MM.1S (cell line): ENCODE data around the gene NFKBIL1.

Source experiments
- DNase-seq: peaks from one replicate; pipeline ENCODE4 v3.0.0-alpha.2; 2015
- H2AFZ ChIP-seq: fragments of 300-600 bp; sonication (generic); 2 replicates; pipeline ENCODE4 v1.6.0; 2016; ENCODE audit warnings: antibody characterized with exemption, low read length
- H3F3A ChIP-seq: fragments of 300-600 bp; sonication (generic); 2 replicates; pipeline ENCODE4 v1.6.1; 2016; ENCODE audit warnings: mild to moderate bottlenecking, antibody characterized with exemption, low read length, moderate library complexity, mixed read lengths; ENCODE audit not compliant: insufficient read depth
- H3K27ac ChIP-seq: fragments of 300-600 bp; sonication (generic); 2 replicates; pipeline ENCODE4 v1.5.1; 2016; ENCODE audit warnings: mild to moderate bottlenecking, low read length
- H3K27me3 ChIP-seq: fragments of 300-600 bp; sonication (generic); replicated peaks from 2 replicates; pipeline ENCODE4 v1.6.0; 2016; ENCODE audit warnings: low read length; ENCODE audit not compliant: insufficient read depth
- H3K36me3 ChIP-seq: fragments of 300-600 bp; sonication (generic); replicated peaks from 2 replicates; pipeline ENCODE4 v1.6.1; 2016; ENCODE audit warnings: mild to moderate bottlenecking, low read length, mixed read lengths; ENCODE audit not compliant: insufficient read depth
- H3K4me1 ChIP-seq: fragments of 300-600 bp; sonication (generic); 2 replicates; pipeline ENCODE4 v1.6.1; 2016; ENCODE audit warnings: low read length, mixed read lengths
- H3K4me2 ChIP-seq: fragments of 300-600 bp; sonication (generic); 2 replicates; pipeline ENCODE4 v1.6.0; 2016; ENCODE audit warnings: low read depth, low read length
- H3K4me3 ChIP-seq: fragments of 300-600 bp; sonication (generic); 2 replicates; pipeline ENCODE4 v1.5.1; 2016; ENCODE audit warnings: low read length, mixed read lengths
- H3K79me2 ChIP-seq: fragments of 300-600 bp; sonication (generic); 2 replicates; pipeline ENCODE4 v1.6.1; 2016; ENCODE audit warnings: mixed run types, low read length, mixed read lengths
- H3K9ac ChIP-seq: fragments of 300-600 bp; sonication (generic); 2 replicates; pipeline ENCODE4 v1.6.1; 2016; ENCODE audit warnings: low read length, mixed read lengths
- H3K9me2 ChIP-seq: fragments of 300-600 bp; sonication (generic); replicated peaks from 2 replicates; pipeline ENCODE4 v1.6.1; 2016; ENCODE audit warnings: mild to moderate bottlenecking, low read length, mixed read lengths; ENCODE audit not compliant: insufficient read depth
- H3K9me3 ChIP-seq: fragments of 300-600 bp; sonication (generic); replicated peaks from 2 replicates; pipeline ENCODE4 v1.6.1; 2016; ENCODE audit warnings: mild to moderate bottlenecking, low read length, mixed read lengths; ENCODE audit not compliant: insufficient read depth
- H4K20me1 ChIP-seq: fragments of 300-600 bp; sonication (generic); 2 replicates; pipeline ENCODE4 v1.6.1; 2016; ENCODE audit warnings: mild to moderate bottlenecking, low read length, moderate library complexity, mixed read lengths; ENCODE audit not compliant: insufficient read depth
- CTCF ChIP-seq: fragments of 300-600 bp; sonication (generic); IDR thresholded peaks from 2 replicates; pipeline ENCODE4 v1.5.1; 2016; ENCODE audit warnings: antibody characterized with exemption, low read length, mixed read lengths
- EZH2 ChIP-seq: fragments of 300-600 bp; sonication (generic); optimal IDR thresholded peaks from 2 replicates; pipeline ENCODE3; 2017; ENCODE audit warnings: low read depth, mild to moderate bottlenecking, antibody characterized with exemption, low read length, mixed read lengths
- EZH2phosphoT487 ChIP-seq: fragments of 300-600 bp; sonication (generic); IDR thresholded peaks from 2 replicates; pipeline ENCODE4 v1.6.1; 2018; ENCODE audit warnings: antibody characterized with exemption, low read length

Gene NFKBIL1

GRCh38 chr6:31580807-31581433, 33.5 kb downstream of the NFKBIL1 start:
- H3K27ac ChIP-seq = no peak overlapping the region
- H3K27me3 ChIP-seq = peaks cover 63% of the 10 kb centered on the region
- peaks cover 19% of the 10 kb centered on the region for H3K4me1 ChIP-seq

GRCh38 chr6:31581434-31582229, 34.2 kb downstream of the NFKBIL1 start:
- no peaks in the 10 kb centered on the region for H3K79me2 ChIP-seq
- DNase-seq = no peak
- peaks cover 19% of the 10 kb centered on the region for H3K4me1 ChIP-seq
- H3K9ac ChIP-seq = no peak overlapping the region
- H3K27ac ChIP-seq = no peak overlapping the region
- peaks cover 63% of the 10 kb centered on the region for H3K27me3 ChIP-seq
- no peaks in the 10 kb centered on the region for H3K9me2 ChIP-seq
- H3K4me3 ChIP-seq = peak overlapping the region; percentile 66
- no peaks in the 10 kb centered on the region for H3F3A ChIP-seq
- H4K20me1 ChIP-seq = no peaks in the 10 kb centered on the region
- H2AFZ ChIP-seq = no peak overlapping the region
- peak overlapping the region; percentile 99 for H3K4me2 ChIP-seq
- no peaks in the 10 kb centered on the region for H3K9me3 ChIP-seq
- H3K36me3 ChIP-seq = no peaks in the 10 kb centered on the region
- TF ChIP-seq CTCF (no peak), EZH2phosphoT487 (no peak), EZH2 (no peak)

More at GRCh38 chr6:31580807-31581433, 33.5 kb downstream of the NFKBIL1 start:
- no peaks in the 10 kb centered on the region for H3K9me3 ChIP-seq
- TF ChIP-seq EZH2 (no peak), CTCF (peak; percentile 88), EZH2phosphoT487 (no peak)
- H3F3A ChIP-seq = no peaks in the 10 kb centered on the region
- H2AFZ ChIP-seq = peak overlapping the region; percentile 93
- DNase-seq = peak; percentile 62
- H3K79me2 ChIP-seq = no peaks in the 10 kb centered on the region
- no peaks in the 10 kb centered on the region for H3K9me2 ChIP-seq
- H3K9ac ChIP-seq = peak overlapping the region; percentile 12; the same call in 1 of the 2 replicates
- H3K4me3 ChIP-seq = peak overlapping the region; percentile 66
- H3K4me2 ChIP-seq = peak overlapping the region; percentile 99
- H4K20me1 ChIP-seq = no peaks in the 10 kb centered on the region
- no peaks in the 10 kb centered on the region for H3K36me3 ChIP-seq

- peak within 1 kb of the TSS; percentile 66 for H3K4me3 ChIP-seq
- H3F3A ChIP-seq = no peaks in the 10 kb centered on the region
- no peak within 1 kb of the TSS for H3K27ac ChIP-seq
- no peaks in the 10 kb centered on the region for H3K9me2 ChIP-seq
- TF ChIP-seq EZH2 (no peak), EZH2phosphoT487 (no peak)
- no peak within 1 kb of the TSS for H3K9ac ChIP-seq
- H3K4me1 ChIP-seq = peaks cover 19% of the 10 kb centered on the region
- peaks cover 63% of the 10 kb centered on the region for H3K27me3 ChIP-seq
- peak within 1 kb of the TSS; percentile 99 for H3K4me2 ChIP-seq
- H2AFZ ChIP-seq = peak within 1 kb of the TSS; percentile 93; the same call in 1 of the 2 replicates
- no peaks in the 10 kb centered on the region for H3K9me3 ChIP-seq
- no peaks in the 10 kb centered on the region for H3K79me2 ChIP-seq
- no peak for DNase-seq
- H3K36me3 ChIP-seq = no peaks in the 10 kb centered on the region
- H4K20me1 ChIP-seq = no peaks in the 10 kb centered on the region
Measured at GRCh38 chr6:31582230-31582643, 34.8 kb downstream of the NFKBIL1 start, which contains the start of gene LTB. Gene LTB, minus strand, starts transcription at chr6:31582424. Its CDS starts 7 bp downstream, at chr6:31582417.
